ENCODE data around the gene HAAO. TPM values are rescaled to one million over a fixed set of nuclear protein-coding genes. Genes with fewer than 3 reads are reported as not detected.

Gene HAAO
- total and polyA plus RNA-seq, 2 of the 8 experiments (the other 6 are each of a cell fraction or from before 2014, with no cell fraction given): 2.5 to 7.0 TPM

DNA sequence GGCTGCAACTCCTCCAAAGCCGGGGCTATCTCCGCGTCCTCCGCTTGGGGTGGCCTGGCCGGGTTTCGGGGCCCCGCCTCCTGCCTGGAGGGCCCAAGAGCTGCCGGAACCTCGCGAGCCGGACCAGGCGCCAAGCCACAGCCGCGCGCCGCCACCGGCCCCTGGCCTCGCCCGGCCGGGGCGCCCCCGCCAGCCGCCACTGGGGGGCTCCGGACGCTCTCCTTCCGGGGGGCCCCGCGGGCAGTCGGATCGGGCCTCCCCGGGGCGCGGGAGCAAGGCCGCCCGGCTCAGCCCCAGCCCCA, 17.4 kb upstream of the HAAO start:
- H3K27ac ChIP-seq (ENCODE audit: low read depth, low read length): no peak overlapping the region
- POLR2A ChIA-PET (ENCODE audit: partially characterized antibody): interaction anchor here (1.0 to 3.5 kb wide), 11 partner anchors 9 to 417 kb away, joined by 3 to 61 read pairs (median 5); partner anchors contain the start of genes HAAO and ZFP36L2
- peak overlapping the region in 3 of 4 experiments; percentile 22 to 70 (median 41); a peak in 5 of 7 replicates for H3K9ac ChIP-seq (replicated peaks in 1 of 4; ENCODE audit: extremely low read depth in 1 of 4, low read depth in 3 of 4, low read length in 3 of 4)
- TF ChIP-seq TBP (IDR thresholded peaks at IDR 0.05; ENCODE audit: low read depth, low read length) (no peak), FOSL1 (IDR thresholded peaks at IDR 0.05; ENCODE audit: insufficient read depth, low read depth, low read length) (no peak), SIN3A (conservative IDR thresholded peaks at IDR 0.05 in 1 of 2, IDR thresholded peaks at IDR 0.05 in 1 of 2; ENCODE audit: low read depth in 1 of 2, low read length in 2 of 2) (0 out of 4 replicates have a peak, but pooled peaks of 1 of the 2 experiments have one; percentile 10), TCF12 (IDR thresholded peaks at IDR 0.05; ENCODE audit: low read depth, low read length) (no peak), HDAC2 (IDR thresholded peaks at IDR 0.05; ENCODE audit: borderline replicate concordance in 1 of 2, low read depth in 2 of 2, low read length in 2 of 2) (peak in 1 of 2 experiments; percentile 18; a peak in 1 of 4 replicates)
- TF ChIP-seq, protein P1, sequence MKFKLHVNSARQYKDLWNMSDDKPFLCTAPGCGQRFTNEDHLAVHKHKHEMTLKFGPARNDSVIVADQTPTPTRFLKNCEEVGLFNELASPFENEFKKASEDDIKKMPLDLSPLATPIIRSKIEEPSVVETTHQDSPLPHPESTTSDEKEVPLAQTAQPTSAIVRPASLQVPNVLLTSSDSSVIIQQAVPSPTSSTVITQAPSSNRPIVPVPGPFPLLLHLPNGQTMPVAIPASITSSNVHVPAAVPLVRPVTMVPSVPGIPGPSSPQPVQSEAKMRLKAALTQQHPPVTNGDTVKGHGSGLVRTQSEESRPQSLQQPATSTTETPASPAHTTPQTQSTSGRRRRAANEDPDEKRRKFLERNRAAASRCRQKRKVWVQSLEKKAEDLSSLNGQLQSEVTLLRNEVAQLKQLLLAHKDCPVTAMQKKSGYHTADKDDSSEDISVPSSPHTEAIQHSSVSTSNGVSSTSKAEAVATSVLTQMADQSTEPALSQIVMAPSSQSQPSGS (IDR thresholded peaks at IDR 0.05; ENCODE audit: low read length): no peak
- TF ChIP-seq, protein P2, sequence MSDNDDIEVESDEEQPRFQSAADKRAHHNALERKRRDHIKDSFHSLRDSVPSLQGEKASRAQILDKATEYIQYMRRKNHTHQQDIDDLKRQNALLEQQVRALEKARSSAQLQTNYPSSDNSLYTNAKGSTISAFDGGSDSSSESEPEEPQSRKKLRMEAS (IDR thresholded peaks at IDR 0.05): no peak

More for the DNA sequence above, 17.4 kb upstream of the HAAO start:
- Histone ChIP-seq H3K4me3 (ENCODE audit: extremely low read depth in 1 of 4, insufficient read depth in 2 of 4, low read depth in 3 of 4, low read length in 4 of 4) (peak overlapping the region; percentile 42 to 80 (median 53); a peak in 7 of 8 replicates), H3K4ac (replicated peaks; ENCODE audit: insufficient read length, low read depth, low read length) (no peak overlapping the region), H3K36me3 (ENCODE audit: control insufficient read depth in 2 of 4, insufficient read depth in 4 of 4, low read length in 3 of 4) (no peaks in the 10 kb centered on the region), H3K18ac (ENCODE audit: extremely low read depth, low read length) (no peak overlapping the region), H2BK12ac (ENCODE audit: low read depth, low read length) (no peak overlapping the region), H3K23me2 (ENCODE audit: low read depth, low read length) (peaks cover 4% of the 10 kb centered on the region; the same call in 1 of the 2 replicates), H3K4me2 (ENCODE audit: insufficient read depth in 1 of 2, low read depth in 2 of 2, low read length in 2 of 2) (peak overlapping the region; percentile 60 to 66), H3K4me1 (replicated peaks in 1 of 4; ENCODE audit: control insufficient read depth in 3 of 4, insufficient read depth in 4 of 4, low read length in 3 of 4) (peaks cover 0 to 3% (median 0%) of the 10 kb centered on the region in 4 experiments; a peak in 4 of 7 replicates), H3K79me1 (ENCODE audit: low read depth, low read length) (no peaks in the 10 kb centered on the region), H2BK120ac (replicated peaks; ENCODE audit: low read depth, low read length) (no peak overlapping the region), H2BK5ac (ENCODE audit: low read depth, low read length) (no peak overlapping the region), H4K20me1 (replicated peaks in 1 of 2; ENCODE audit: control insufficient read depth in 1 of 2, insufficient read depth in 2 of 2, low read length in 2 of 2) (no peaks in the 10 kb centered on the region), H2BK20ac (ENCODE audit: low read length) (no peak overlapping the region), H4K8ac (ENCODE audit: extremely low read depth, insufficient read depth, low read length) (no peak overlapping the region), H3K14ac (ENCODE audit: insufficient read length) (no peak overlapping the region), H2BK15ac (ENCODE audit: low read length) (no peak overlapping the region), H4K91ac (replicated peaks; ENCODE audit: insufficient read length, low read length) (no peak overlapping the region), H3K23ac (ENCODE audit: insufficient read length) (no peak overlapping the region), H3K79me2 (ENCODE audit: control insufficient read depth in 1 of 2, insufficient read depth in 2 of 2, low read length in 2 of 2) (no peaks in the 10 kb centered on the region), H3K56ac (replicated peaks; ENCODE audit: insufficient read length, low read depth, low read length) (no peak overlapping the region), H3K27me3 (replicated peaks in 1 of 4; ENCODE audit: control insufficient read depth in 3 of 4, extremely low read depth in 1 of 4, insufficient read depth in 3 of 4, low read length in 3 of 4) (no peaks in the 10 kb centered on the region), H2AFZ (ENCODE audit: low read length) (no peak overlapping the region; the same call in 1 of the 2 replicates), H4K5ac (ENCODE audit: insufficient read length, low read depth, low read length) (no peak overlapping the region), H3K9me3 (ENCODE audit: insufficient read depth in 2 of 2, low read depth in 1 of 2, low read length in 1 of 2) (0 out of 4 replicates have a peak, but pooled peaks cover 0 to 3% of the 10 kb centered on the region in 2 experiments), H2AK5ac (ENCODE audit: low read depth, low read length) (no peak overlapping the region)
- 2% methylated on average over 15 of the region's 35 CpGs; no CpG with 5 or more reads in 1 of the 2 experiments for WGBS, 2 experiments (ENCODE audit: extremely low coverage in 1 of 2, insufficient coverage in 1 of 2, insufficient read length in 1 of 2, insufficient replicate concordance in 2 of 2, low coverage in 1 of 2, low lambda C conversion rate in 2 of 2, missing lambda C conversion rate in 1 of 2)
- FAIRE-seq (no peak), DNase-seq (ENCODE audit: low read depth in 1 of 2, low spot score in 2 of 2) (peak; percentile 21 to 86)
- CTCF ChIA-PET (ENCODE audit: partially characterized antibody): interaction anchor here (0.7 to 11.8 kb wide), 7 partner anchors 9 to 457 kb away, joined by 3 to 119 read pairs (median 6); no protein-coding TSS in a partner anchor

Measured in H1 (cell line).